Measurements from ENCODE around the gene FGF21. TPM values are rescaled to one million over a fixed set of nuclear protein-coding genes. Genes with fewer than 3 reads are reported as not detected.
"Not testable (repeated sequence)": the region's sequence is repeated elsewhere in the genome, so short reads cannot be mapped to it uniquely, and the experiment has no call there.

Gene FGF21
- total RNA-seq, 5 donors from 2014 or later (not counting 1 experiment from before 2014, with no cell fraction given), result not detected

DNA sequence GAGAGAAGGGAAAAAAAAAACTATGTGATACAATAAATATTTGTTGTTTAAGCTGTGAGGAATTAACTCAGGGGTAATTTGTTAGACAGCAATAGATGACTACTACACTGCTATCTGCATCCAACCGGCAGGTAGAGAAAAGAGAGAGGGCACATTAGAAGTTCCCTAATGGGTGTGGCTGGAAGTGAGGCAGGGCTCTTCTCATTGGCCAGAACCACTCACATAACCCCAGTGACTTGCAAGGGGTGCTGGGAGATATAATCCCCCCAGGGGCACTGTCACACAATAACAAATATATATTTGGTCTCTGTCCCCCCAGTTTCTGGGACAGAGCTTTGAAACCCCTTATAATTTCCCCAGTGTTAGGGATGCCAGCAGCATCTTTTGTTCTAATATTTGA is 24.3 kb downstream of the FGF21 start:
- Histone ChIP-seq H3K27ac (ENCODE audit: low read length) (no peak overlapping the region), H3K36me3 (ENCODE audit: control insufficient read depth in 2 of 2, extremely low read depth in 1 of 2, insufficient read depth in 1 of 2, low read length in 1 of 2) (no peaks in the 10 kb centered on the region), H3K4me1 (ENCODE audit: control insufficient read depth in 1 of 2, extremely low read depth in 1 of 2, insufficient read depth in 2 of 2, low read length in 2 of 2) (peaks cover 0 to 6% of the 10 kb centered on the region in 2 experiments), H3K9me3 (no peaks in the 10 kb centered on the region), H3K4me3 (ENCODE audit: control insufficient read depth in 1 of 2, extremely low read depth in 1 of 2, low read length in 1 of 2) (no peak overlapping the region), H3K27me3 (replicated peaks in 1 of 2; ENCODE audit: control insufficient read depth in 2 of 2, extremely low read depth in 1 of 2, insufficient read depth in 2 of 2, low read length in 1 of 2) (peaks cover 0 to 18% of the 10 kb centered on the region in 2 experiments)
- no peaks in the 10 kb centered on the region for H3K36me3 Mint-ChIP-seq
- WGBS (ENCODE audit: insufficient coverage), result no CpG with 5 or more reads among the region's 1 CpG
- H3K27me3 Mint-ChIP-seq, result peaks cover 3 to 5% of the 10 kb centered on the region in 2 donors
- no peaks in the 10 kb centered on the region for H3K9me3 Mint-ChIP-seq
- no peak overlapping the region for H3K4me3 Mint-ChIP-seq
- ChIA-PET CTCF (interaction anchor here in 1 of 2 donors (1.0 kb wide), 1 partner anchor 63 kb away, joined by 3 read pairs; no protein-coding TSS in a partner anchor), POLR2A (interaction anchor here in 1 of 2 donors (0.6 kb wide), 1 partner anchor 8 kb away, joined by 8 read pairs; no protein-coding TSS in a partner anchor)
- ATAC-seq (replicated peaks in 1 of 4), result no peak
- H3K4me1 Mint-ChIP-seq, result peaks cover 3 to 5% (median 3%) of the 10 kb centered on the region in 3 donors
- no peak for DNase-seq
- no peak overlapping the region for H3K27ac Mint-ChIP-seq

DNA sequence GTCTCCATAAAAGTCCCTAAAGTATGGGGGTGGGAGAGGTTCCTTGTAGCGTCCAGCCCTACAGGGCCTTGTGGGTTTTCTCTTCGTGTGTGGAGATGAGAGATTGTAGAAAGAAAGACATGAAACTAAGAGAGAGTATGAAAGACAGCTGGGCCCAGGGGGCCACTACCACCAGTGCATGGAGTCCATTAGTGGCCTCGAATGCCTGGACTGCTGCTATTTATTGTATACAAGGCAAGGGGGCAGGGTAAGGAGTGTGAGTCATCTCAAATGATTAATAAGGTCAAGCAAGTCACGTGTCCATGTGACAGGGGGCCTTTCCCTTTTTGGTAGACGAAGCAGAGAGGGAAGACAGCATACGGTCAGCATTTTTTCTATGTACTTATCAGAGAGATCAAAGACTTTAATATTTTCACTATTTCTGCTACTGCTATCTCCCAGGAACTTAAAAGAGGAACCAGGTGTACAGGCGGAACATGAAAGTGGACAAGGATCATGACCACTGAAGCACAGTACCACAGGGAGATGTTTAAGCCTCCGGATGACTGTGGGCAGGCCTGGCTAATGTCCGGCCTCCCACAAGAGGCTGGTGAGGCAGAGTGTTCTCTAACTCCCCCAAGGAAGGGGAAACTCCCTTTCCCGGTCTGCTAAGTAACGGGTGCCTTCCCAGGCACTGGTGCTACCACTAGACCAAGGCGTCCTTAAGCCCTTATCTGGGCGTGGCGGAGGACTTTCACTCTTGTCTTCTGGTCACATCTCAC is 25.5 kb downstream of the FGF21 start:
- Mint-ChIP-seq H3K27ac (no peak overlapping the region), H3K36me3 (no peaks in the 10 kb centered on the region), H3K4me1 (peaks cover 3 to 5% (median 3%) of the 10 kb centered on the region in 3 donors), H3K4me3 (no peak overlapping the region), H3K27me3 (peaks cover 3 to 8% of the 10 kb centered on the region in 2 donors), H3K9me3 (no peaks in the 10 kb centered on the region)
- no peak overlapping the region for H3K4me3 ChIP-seq (ENCODE audit: control insufficient read depth in 1 of 2, extremely low read depth in 1 of 2, low read length in 1 of 2)
- DNase-seq (no peak), ATAC-seq (replicated peaks in 1 of 4) (no peak)
- ChIA-PET POLR2A (no interaction called here), CTCF (interaction anchor here in 1 of 2 donors (0.7 kb wide), 1 partner anchor 43 kb away, joined by 5 read pairs; no protein-coding TSS in a partner anchor)
- H3K27ac ChIP-seq (ENCODE audit: low read length), result no peak overlapping the region
- peaks cover 0 to 28% of the 10 kb centered on the region in 2 experiments for H3K27me3 ChIP-seq (replicated peaks in 1 of 2; ENCODE audit: control insufficient read depth in 2 of 2, extremely low read depth in 1 of 2, insufficient read depth in 2 of 2, low read length in 1 of 2)
- 61% methylated on average over 4 of the region's 14 CpGs for WGBS (ENCODE audit: insufficient coverage)
- H3K36me3 ChIP-seq (ENCODE audit: control insufficient read depth in 2 of 2, extremely low read depth in 1 of 2, insufficient read depth in 1 of 2, low read length in 1 of 2), result no peaks in the 10 kb centered on the region
- no peaks in the 10 kb centered on the region for H3K9me3 ChIP-seq
- peaks cover 0 to 6% of the 10 kb centered on the region in 2 experiments for H3K4me1 ChIP-seq (ENCODE audit: control insufficient read depth in 1 of 2, extremely low read depth in 1 of 2, insufficient read depth in 2 of 2, low read length in 2 of 2)

DNA sequence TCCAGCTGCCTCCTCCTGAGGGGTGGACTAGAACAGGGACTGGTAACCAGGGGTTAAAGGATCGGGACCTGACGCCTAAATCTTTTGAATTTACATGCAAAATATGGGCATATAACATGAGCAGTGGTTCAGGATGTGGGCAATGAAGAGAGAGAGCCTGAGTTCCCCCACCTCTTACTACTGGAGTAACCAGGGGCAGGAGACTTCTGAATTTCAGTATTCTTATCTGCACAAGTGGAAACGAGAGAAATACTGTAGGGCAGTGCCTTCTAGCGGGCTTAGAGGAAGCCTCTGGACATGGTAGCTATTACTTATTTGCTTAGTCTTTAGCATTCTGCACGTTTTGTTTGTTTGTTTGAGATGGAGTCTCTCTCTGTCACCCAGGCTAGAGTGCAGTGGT is 29.2 kb downstream of the FGF21 start:
- H3K4me3 Mint-ChIP-seq, result no peak overlapping the region
- no peaks in the 10 kb centered on the region for H3K36me3 ChIP-seq (ENCODE audit: control insufficient read depth in 2 of 2, extremely low read depth in 1 of 2, insufficient read depth in 1 of 2, low read length in 1 of 2)
- H3K27me3 ChIP-seq (replicated peaks in 1 of 2; ENCODE audit: control insufficient read depth in 2 of 2, extremely low read depth in 1 of 2, insufficient read depth in 2 of 2, low read length in 1 of 2), result peaks cover 0 to 28% of the 10 kb centered on the region in 2 experiments
- H3K27ac Mint-ChIP-seq, result no peak overlapping the region
- CTCF ChIA-PET, result interaction anchor here in 1 of 2 donors (0.5 kb wide), 1 partner anchor 176 kb away, joined by 3 read pairs; no protein-coding TSS in a partner anchor
- H3K36me3 Mint-ChIP-seq, result no peaks in the 10 kb centered on the region
- H3K4me3 ChIP-seq (ENCODE audit: control insufficient read depth in 1 of 2, extremely low read depth in 1 of 2, low read length in 1 of 2), result no peak overlapping the region
- no peak for ATAC-seq (replicated peaks in 1 of 4)
- POLR2A ChIA-PET, result no interaction called here
- H3K4me1 Mint-ChIP-seq, result peaks cover 3 to 5% (median 3%) of the 10 kb centered on the region in 3 donors
- H3K9me3 Mint-ChIP-seq, result no peaks in the 10 kb centered on the region
- peaks cover 3 to 8% of the 10 kb centered on the region in 2 donors for H3K27me3 Mint-ChIP-seq
- H3K4me1 ChIP-seq (ENCODE audit: control insufficient read depth in 1 of 2, extremely low read depth in 1 of 2, insufficient read depth in 2 of 2, low read length in 2 of 2), result peaks cover 0 to 6% of the 10 kb centered on the region in 2 experiments
- no peak for DNase-seq
- WGBS (ENCODE audit: insufficient coverage), result 35% methylated on average over 3 of the region's 5 CpGs
- no peak overlapping the region for H3K27ac ChIP-seq (ENCODE audit: low read length)
- no peaks in the 10 kb centered on the region for H3K9me3 ChIP-seq

- H3K27me3 Mint-ChIP-seq; H3K36me3 ChIP-seq (ENCODE audit: control insufficient read depth in 2 of 2, extremely low read depth in 1 of 2, insufficient read depth in 1 of 2, low read length in 1 of 2); H3K4me1 Mint-ChIP-seq; H3K27ac Mint-ChIP-seq; H3K36me3 Mint-ChIP-seq; H3K4me3 Mint-ChIP-seq; H3K4me3 ChIP-seq (ENCODE audit: control insufficient read depth in 1 of 2, extremely low read depth in 1 of 2, low read length in 1 of 2); DNase-seq; H3K9me3 ChIP-seq; H3K4me1 ChIP-seq (ENCODE audit: control insufficient read depth in 1 of 2, extremely low read depth in 1 of 2, insufficient read depth in 2 of 2, low read length in 2 of 2); ATAC-seq (replicated peaks in 1 of 4); H3K27ac ChIP-seq (ENCODE audit: low read length); H3K9me3 Mint-ChIP-seq; POLR2A ChIA-PET: not testable (repeated sequence)
- peaks cover 0 to 28% of the 10 kb centered on the region in 2 experiments for H3K27me3 ChIP-seq (replicated peaks in 1 of 2; ENCODE audit: control insufficient read depth in 2 of 2, extremely low read depth in 1 of 2, insufficient read depth in 2 of 2, low read length in 1 of 2)
- CTCF ChIA-PET, result interaction anchor here in 1 of 2 donors (1.2 kb wide), 1 partner anchor 9 kb away, joined by 3 read pairs; no protein-coding TSS in a partner anchor
- 100% methylated on average over 5 of the region's 7 CpGs for WGBS (ENCODE audit: insufficient coverage)
Measured at GRCh38 chr19:48786422-48786821, 31.1 kb downstream of the FGF21 start.

- H3K27ac ChIP-seq (ENCODE audit: low read length); DNase-seq; H3K9me3 ChIP-seq; H3K9me3 Mint-ChIP-seq; H3K4me1 Mint-ChIP-seq; POLR2A ChIA-PET; H3K4me3 ChIP-seq (ENCODE audit: control insufficient read depth in 1 of 2, extremely low read depth in 1 of 2, low read length in 1 of 2); H3K36me3 ChIP-seq (ENCODE audit: control insufficient read depth in 2 of 2, extremely low read depth in 1 of 2, insufficient read depth in 1 of 2, low read length in 1 of 2); H3K4me1 ChIP-seq (ENCODE audit: control insufficient read depth in 1 of 2, extremely low read depth in 1 of 2, insufficient read depth in 2 of 2, low read length in 2 of 2); H3K4me3 Mint-ChIP-seq; H3K36me3 Mint-ChIP-seq; H3K27ac Mint-ChIP-seq; H3K27me3 Mint-ChIP-seq; ATAC-seq (replicated peaks in 1 of 4): not testable (repeated sequence)
- 89% methylated on average over 8 of the region's 9 CpGs for WGBS (ENCODE audit: insufficient coverage)
- CTCF ChIA-PET, result interaction anchor here in 1 of 2 donors (0.8 to 3.5 kb wide), 8 partner anchors 9 to 206 kb away, joined by 3 to 43 read pairs (median 6); partner anchors contain the start of genes HSD17B14 and RUVBL2
- peaks cover 0 to 25% of the 10 kb centered on the region in 2 experiments for H3K27me3 ChIP-seq (replicated peaks in 1 of 2; ENCODE audit: control insufficient read depth in 2 of 2, extremely low read depth in 1 of 2, insufficient read depth in 2 of 2, low read length in 1 of 2)
Measured at GRCh38 chr19:48787331-48787730, 32.0 kb downstream of the FGF21 start.

- CTCF ChIA-PET, result interaction anchor here in 1 of 2 donors (0.7 to 1.1 kb wide), 2 partner anchors 38 to 43 kb away, joined by 3 to 6 read pairs; no protein-coding TSS in a partner anchor
- WGBS (ENCODE audit: insufficient coverage), result 81% methylated on average over 2 of the region's 8 CpGs
- H3K4me3 ChIP-seq (ENCODE audit: control insufficient read depth in 1 of 2, extremely low read depth in 1 of 2, low read length in 1 of 2), result no peak overlapping the region
- H3K4me1 ChIP-seq (ENCODE audit: control insufficient read depth in 1 of 2, extremely low read depth in 1 of 2, insufficient read depth in 2 of 2, low read length in 2 of 2), result peaks cover 0 to 14% of the 10 kb centered on the region in 2 experiments
- Mint-ChIP-seq H3K27me3 (no peaks in the 10 kb centered on the region), H3K4me1 (peaks cover 5 to 12% (median 9%) of the 10 kb centered on the region in 3 donors), H3K4me3 (no peak overlapping the region), H3K36me3 (no peaks in the 10 kb centered on the region), H3K27ac (no peak overlapping the region), H3K9me3 (no peaks in the 10 kb centered on the region)
- no peaks in the 10 kb centered on the region for H3K27me3 ChIP-seq (replicated peaks in 1 of 2; ENCODE audit: control insufficient read depth in 2 of 2, extremely low read depth in 1 of 2, insufficient read depth in 2 of 2, low read length in 1 of 2)
- ATAC-seq (replicated peaks in 1 of 4) (no peak), DNase-seq (no peak)
- H3K9me3 ChIP-seq, result no peaks in the 10 kb centered on the region
- no peaks in the 10 kb centered on the region for H3K36me3 ChIP-seq (ENCODE audit: control insufficient read depth in 2 of 2, extremely low read depth in 1 of 2, insufficient read depth in 1 of 2, low read length in 1 of 2)
- no peak overlapping the region for H3K27ac ChIP-seq (ENCODE audit: low read length)
- POLR2A ChIA-PET, result no interaction called here
Measured at GRCh38 chr19:48793271-48793670, 37.9 kb downstream of the FGF21 start.

Measured in T-cell (primary cell).